Stimulated activated CD4-positive, alpha-beta T cell treated with anti-CD3 and anti-CD28 coated beads, Interleukin-12 subunit alpha, Interleukin-12 subunit beta, amount 100 ng/mL, for 4 hours (primary cell): ENCODE measurements around the gene MAB21L4.
"Not testable (repeated sequence)": the region's sequence is repeated elsewhere in the genome, so short reads cannot be mapped to it uniquely, and the experiment has no call there.

ENCODE experiments used
- DNase-seq: peaks from one replicate; pipeline ENCODE4 v3.0.0-alpha.2; 2020

The MAB21L4 gene

DNA sequence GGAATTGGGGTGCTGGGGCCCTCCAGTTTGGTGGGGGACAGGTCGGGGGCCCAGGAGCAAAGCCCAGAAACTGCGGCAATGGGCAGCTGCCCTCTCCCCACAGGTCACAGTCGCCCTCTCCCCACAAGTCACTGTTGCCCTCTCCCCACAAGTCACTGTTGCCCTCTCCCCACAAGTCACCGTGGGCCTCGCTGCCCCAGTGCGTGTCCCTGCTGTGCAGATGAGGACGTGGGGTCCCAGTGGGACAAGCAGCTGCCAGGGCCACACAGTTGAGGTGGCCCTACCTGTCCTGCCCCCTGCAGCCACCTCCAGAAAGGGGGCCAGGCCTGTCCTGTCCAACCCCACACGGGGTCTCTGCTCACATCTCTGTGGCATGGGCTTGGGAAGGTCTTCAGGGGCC is 40.3 kb downstream of the MAB21L4 start:
- DNase-seq: no peak

DNA sequence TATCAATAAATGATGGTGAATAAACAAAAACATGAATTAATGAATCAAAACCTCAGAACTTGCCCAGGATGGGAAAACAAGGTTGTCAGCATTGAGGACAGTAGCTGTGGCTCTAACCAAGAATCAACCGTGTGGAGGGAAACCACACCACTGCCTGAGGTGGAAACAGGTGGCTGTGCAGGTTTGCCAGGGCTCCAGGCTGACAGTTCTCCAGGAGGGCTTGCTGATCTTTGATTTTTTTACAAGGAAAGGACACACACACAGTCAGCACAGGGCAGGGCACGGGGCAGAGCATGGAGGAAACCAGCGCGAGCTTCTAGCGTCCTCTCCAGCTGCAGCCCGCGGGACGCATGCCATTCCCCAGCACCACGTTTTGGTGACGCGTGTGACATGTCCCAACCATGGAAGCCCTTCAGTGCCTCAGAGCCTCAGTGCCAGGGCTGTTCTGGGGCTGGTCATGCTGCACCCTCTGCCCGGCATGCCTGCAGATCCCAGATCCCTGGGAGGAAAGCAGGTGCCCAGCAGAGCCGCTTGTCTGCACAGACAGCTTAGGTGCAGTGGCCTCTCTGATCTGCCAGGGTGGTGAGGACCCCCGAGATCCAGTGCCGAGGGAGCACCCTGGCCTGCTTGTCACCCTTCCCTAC is 43.2 kb downstream of the MAB21L4 start:
- no peak for DNase-seq

DNA sequence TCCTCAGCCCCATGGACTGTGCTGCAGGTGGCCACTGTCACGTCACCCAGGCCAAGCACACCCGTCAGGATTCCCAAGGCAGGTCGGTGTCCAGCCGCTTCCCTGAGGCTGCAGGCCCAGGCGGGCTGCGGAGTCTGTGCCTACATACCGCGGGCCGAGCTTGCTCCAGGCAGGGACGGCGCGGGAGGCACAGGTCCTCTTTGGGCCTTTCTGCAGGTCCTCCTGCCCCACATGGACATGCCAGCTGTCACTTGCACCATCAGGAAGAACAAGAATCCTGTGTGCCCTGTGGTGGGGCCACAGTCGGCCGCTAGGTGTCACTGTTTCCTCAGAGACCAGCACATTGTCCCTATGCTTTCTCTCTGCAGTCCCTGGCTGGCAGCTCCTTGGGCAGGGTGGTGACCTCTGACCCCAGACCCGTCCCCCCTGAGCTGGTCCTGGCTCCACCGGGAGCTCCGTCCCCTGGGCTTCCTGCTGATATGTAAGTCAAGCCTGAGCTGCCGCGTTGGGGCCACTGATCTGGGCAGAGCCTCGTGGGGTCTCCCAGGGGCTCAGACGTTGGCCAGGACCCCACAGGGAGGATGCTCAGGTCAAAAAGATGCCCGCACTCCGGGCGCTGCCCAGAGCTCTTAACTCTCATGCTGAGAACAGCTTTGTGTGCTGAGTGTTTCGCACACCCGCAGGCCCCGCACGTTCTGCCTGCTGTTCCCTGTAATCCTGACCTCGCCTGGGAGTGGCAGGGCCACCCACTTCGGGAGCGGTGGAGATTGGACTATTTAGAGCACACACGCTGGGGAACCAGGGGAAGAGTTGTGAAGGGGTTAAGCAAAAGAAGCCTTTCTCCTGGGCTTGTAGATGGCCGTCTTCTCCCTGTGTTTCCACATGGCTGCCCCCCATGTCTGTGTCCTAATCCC is 44.6 kb downstream of the MAB21L4 start:
- DNase-seq: peak; percentile 83

DNA sequence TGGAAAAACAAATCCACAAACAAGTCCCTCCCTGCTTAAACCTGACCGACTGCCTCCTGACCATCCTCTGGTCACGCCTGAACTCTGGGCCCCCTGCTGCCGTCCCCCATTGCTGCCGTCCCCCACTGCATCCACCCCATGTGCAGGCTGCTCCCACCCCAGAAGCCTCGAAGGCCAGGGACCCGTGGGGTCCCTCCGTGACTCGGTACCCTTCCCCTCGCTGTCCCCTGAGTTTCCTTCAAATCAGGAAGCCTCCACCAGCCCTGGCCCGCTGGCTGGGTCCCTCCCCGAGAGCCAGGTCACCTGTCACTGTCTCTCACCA is 45.2 kb downstream of the MAB21L4 start:
- DNase-seq: no peak

GRCh38 chr2:240850026-240850425 is 45.9 kb downstream of the MAB21L4 start:
- no peak for DNase-seq

GRCh38 chr2:240848900-240849680 is 46.9 kb downstream of the MAB21L4 start:
- no peak for DNase-seq

DNA sequence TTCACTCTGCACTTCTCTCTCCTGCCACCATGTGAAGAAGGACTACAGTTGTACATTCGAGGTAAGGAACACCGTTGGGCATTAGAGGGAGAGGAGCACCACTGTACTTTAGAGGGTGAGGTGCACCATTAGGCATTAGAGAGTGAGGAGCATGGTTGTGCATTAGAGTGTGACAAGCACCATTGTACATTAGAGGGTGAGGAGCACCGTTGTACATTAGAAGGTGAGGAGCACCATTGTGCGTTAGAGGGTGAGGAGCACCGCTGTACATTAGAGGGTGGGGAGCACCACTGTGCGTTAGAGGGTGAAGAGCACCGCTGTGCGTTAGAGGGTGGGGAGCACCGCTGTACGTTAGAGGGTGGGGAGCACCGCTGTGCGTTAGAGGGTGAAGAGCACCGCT is 48.1 kb downstream of the MAB21L4 start:
- no peak for DNase-seq

DNA sequence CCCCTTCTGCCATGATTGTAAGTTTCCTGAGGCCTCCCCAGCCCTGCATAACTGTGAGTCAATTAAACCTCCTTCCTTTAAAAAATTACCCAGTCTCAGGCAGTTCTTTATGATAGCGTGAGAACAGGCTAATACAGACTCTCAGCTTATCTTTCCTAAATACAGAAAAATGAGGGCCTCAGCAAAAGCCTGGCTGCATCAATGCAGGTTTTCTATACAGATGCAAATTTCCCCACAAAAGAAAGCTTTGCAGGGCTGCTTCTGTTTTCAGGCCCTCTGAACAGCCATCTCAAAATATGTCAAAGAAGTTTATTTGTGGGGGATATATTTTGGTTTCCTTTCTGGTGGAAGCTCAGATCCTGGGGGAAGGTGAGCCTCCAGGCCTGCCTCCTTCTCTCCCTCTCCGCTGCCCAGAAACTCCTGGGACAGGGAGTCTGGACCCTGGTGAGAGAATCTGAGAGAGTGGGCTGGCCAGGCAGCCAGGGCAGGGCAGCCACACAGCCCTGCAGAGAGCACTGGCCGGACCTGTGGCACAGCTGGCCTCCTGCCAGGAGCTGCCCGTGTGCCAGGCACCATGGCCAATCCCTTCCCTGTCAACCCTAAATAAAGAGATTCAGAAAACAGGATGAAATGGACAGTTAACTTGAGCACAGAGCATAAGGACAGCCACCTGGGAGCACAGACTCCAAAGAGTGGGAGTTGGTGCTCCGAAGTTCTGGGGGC is 48.9 kb downstream of the MAB21L4 start:
- DNase-seq: no peak

DNA sequence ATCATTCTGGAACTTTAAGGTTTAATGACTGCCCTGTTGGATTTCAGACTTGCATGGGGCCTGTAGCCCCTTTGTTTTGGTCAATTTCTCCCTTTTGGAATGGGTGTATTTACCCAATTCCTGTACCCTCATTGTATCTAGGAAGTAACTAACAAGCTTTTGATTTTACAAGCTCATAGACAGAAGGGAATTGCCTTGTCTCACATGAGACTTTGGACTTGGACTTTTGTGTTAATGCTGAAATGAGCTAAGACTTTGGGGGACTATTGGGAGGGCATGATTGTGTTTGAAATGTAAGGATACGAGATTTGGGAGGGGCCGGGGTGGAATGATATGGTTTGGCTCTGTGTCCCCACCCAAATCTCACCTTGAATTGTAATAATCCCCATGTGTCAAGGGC is 49.6 kb downstream of the MAB21L4 start:
- DNase-seq: not testable (repeated sequence)

DNA sequence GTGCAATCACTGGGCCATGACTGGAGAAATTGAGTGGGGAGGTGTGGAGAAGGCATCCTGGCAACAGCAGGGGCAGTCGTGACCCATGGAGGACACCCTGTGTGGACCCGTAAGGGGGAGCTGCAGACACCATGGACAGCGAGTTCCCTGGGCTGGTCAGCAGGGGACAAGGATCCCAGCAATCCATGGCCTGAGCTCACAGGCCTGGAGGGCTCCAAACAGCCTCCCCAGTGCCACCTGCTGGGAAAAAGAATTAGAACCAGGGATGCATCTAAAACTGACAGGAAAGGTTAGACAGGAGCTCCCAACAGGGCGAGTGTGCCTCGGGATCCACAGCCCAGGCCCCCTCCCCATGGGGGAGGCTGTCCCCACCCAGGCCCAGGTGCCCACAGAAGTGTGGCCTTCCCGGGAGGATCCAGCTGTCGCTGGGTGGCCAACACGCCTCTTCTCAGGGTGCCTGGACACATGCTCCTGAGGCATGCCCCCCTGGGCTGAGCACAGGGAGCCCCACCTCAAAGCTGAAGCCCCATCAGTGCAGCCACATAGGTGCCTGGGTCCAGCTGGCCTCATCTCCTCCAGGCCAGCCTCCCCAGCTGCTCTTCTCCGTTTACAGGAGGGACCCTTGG is 55.4 kb downstream of the MAB21L4 start:
- no peak for DNase-seq

DNA sequence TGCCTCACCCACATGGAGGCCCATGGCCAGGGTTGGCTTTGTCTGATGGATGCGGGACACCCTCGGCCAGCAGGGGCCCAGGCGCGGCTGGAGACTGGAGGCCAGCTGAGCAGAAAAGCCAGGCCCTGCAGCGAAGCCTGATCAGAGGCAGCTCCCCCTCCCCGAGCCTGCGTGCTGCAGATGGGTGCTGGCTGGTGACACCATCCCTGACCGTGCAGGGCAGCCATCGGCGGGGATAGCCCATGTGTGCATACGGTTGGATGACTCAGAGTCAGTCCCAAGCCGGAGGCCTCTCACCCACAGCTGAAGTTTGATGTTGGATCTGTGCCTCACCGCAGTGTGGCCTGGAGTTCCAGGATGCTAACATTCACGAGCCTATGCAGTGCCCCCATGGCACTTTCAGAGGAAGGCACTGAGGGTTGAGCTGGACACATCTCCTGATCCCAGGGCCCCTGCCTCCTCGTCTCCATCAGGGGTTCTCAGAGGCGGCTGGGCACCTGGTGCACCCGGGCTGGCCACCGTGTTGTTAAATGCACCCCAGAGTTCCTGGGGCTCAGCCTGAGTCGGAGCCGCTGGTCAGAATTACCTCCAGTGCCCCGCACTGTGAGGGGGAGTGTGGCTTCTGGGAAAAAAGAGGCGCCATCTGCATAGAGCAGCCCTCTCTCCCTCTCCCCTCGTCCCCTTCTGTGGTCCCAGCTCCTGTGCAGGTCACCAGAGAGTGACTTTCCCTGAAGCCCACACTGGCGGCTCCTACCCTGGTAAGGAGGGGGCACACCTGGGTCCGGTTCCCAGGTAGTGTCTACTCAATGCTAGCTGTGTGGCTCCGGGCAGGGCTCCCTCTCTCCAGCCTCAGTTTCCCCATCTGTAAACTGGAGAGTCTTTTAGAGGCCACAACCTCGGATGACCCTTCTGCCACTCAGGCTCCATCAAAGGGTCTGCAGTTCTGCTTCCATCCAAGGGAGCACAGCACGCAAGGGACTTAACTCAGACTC is 56.5 kb downstream of the MAB21L4 start:
- no peak for DNase-seq

- no peak for DNase-seq
Measured at GRCh38 chr2:240837621-240838020, 58.3 kb downstream of the MAB21L4 start.

GRCh38 chr2:240836781-240837467 is 59.0 kb downstream of the MAB21L4 start:
- no peak for DNase-seq
